Stimulated activated CD4-positive, alpha-beta T cell treated with anti-CD3 and anti-CD28 coated beads, Interleukin-4, amount 100 ng/mL, for 4 hours (primary cell): ENCODE data around the gene C1QL2.

ENCODE experiments used
- DNase-seq, 2 experiments: peaks; one replicate each; pipeline ENCODE4 v3.0.0-alpha.2; 2020

Gene C1QL2

GRCh38 chr2:119158563-119159347, at the start of gene C1QL2:
Gene C1QL2 (minus strand): TSS chr2:119158751. CDS start chr2:119158269, 482 bp downstream.
- DNase-seq: no peak

- no peak for DNase-seq
Measured at GRCh38 chr2:119207447-119207846, 48.9 kb upstream of the C1QL2 start.

GRCh38 chr2:119206201-119206600, 47.6 kb upstream of the C1QL2 start:
- no peak for DNase-seq

- no peak for DNase-seq
Measured at GRCh38 chr2:119205001-119205706, 46.6 kb upstream of the C1QL2 start.

GRCh38 chr2:119204525-119204924, 46.0 kb upstream of the C1QL2 start:
- DNase-seq: no peak

- DNase-seq: no peak
Measured at GRCh38 chr2:119202610-119203310, 44.2 kb upstream of the C1QL2 start.

GRCh38 chr2:119201815-119202214, 43.3 kb upstream of the C1QL2 start:
- DNase-seq: no peak

- DNase-seq: no peak
Measured at GRCh38 chr2:119198240-119198840, 39.8 kb upstream of the C1QL2 start.

GRCh38 chr2:119197529-119198239, 39.1 kb upstream of the C1QL2 start:
- no peak for DNase-seq

- DNase-seq: no peak
Measured at GRCh38 chr2:119197126-119197405, 38.5 kb upstream of the C1QL2 start.

- DNase-seq: no peak
Measured at GRCh38 chr2:119196301-119197125, 38.0 kb upstream of the C1QL2 start.

GRCh38 chr2:119195887-119196286, 37.3 kb upstream of the C1QL2 start:
- DNase-seq: no peak

- DNase-seq: no peak
Measured at GRCh38 chr2:119195001-119195400, 36.5 kb upstream of the C1QL2 start.

- no peak for DNase-seq
Measured at GRCh38 chr2:119192893-119193292, 34.3 kb upstream of the C1QL2 start.

GRCh38 chr2:119190321-119191111, 32.0 kb upstream of the C1QL2 start:
- DNase-seq: no peak

GRCh38 chr2:119184512-119184911, 26.0 kb upstream of the C1QL2 start:
- no peak for DNase-seq

- no peak for DNase-seq
Measured at GRCh38 chr2:119181791-119182445, 23.4 kb upstream of the C1QL2 start.

GRCh38 chr2:119181391-119181790, 22.8 kb upstream of the C1QL2 start:
- DNase-seq: no peak

- DNase-seq: no peak
Measured at GRCh38 chr2:119180892-119181291, 22.3 kb upstream of the C1QL2 start.

- no peak for DNase-seq
Measured at GRCh38 chr2:119179991-119180390, 21.4 kb upstream of the C1QL2 start.

- DNase-seq: no peak
Measured at GRCh38 chr2:119179202-119179601, 20.7 kb upstream of the C1QL2 start.
